Measurements from ENCODE around the gene RTN3. TPM values are rescaled to one million over a fixed set of nuclear protein-coding genes. Genes with fewer than 3 reads are reported as not detected.

Gene RTN3
- total RNA-seq, 1 experiment from 2014 or later, result 173 TPM

DNA sequence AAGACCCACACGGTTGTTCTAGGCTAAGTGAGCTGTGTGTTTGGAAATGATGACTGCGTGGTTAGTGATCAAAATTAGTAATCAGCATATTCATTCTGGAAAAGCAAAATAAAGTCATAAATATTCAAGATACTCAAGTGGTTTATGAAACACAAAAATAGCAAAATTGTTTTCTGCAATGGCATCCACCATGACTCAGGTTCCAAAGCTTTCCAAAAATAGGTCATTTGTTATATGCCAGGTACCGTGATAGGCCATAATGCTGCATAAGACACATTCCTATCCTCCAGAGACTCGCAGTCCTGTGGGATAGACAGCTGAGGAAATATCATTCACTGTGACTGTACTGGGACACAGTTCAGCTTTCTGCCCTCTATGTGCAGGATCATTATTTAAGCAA, 7.7 kb upstream of the RTN3 start:
- Histone ChIP-seq H4K20me1 (ENCODE audit: control insufficient read depth, insufficient read depth, insufficient read length) (no peaks in the 10 kb centered on the region), H3K79me2 (ENCODE audit: insufficient read depth, low read length) (no peaks in the 10 kb centered on the region), H3K18ac (ENCODE audit: insufficient read length, low read depth, low read length) (no peak overlapping the region), H3K4me1 (ENCODE audit: insufficient read depth, low read length) (no peaks in the 10 kb centered on the region), H3K23ac (ENCODE audit: insufficient read length, low read depth, low read length) (no peak overlapping the region), H2AFZ (ENCODE audit: low read length) (no peak overlapping the region), H4K91ac (ENCODE audit: insufficient read length, low read depth, low read length) (no peak overlapping the region), H3K4ac (ENCODE audit: low read depth, low read length) (no peak overlapping the region), H3K79me1 (ENCODE audit: insufficient read depth, low read depth, low read length, poor library complexity, severe bottlenecking) (peaks cover 3% of the 10 kb centered on the region), H3K56ac (ENCODE audit: insufficient read length, low read depth, low read length) (no peak overlapping the region), H3K4me2 (ENCODE audit: insufficient read depth, insufficient read length, low read length) (no peak overlapping the region), H3K27me3 (ENCODE audit: insufficient read depth, low read length) (no peaks in the 10 kb centered on the region), H2BK20ac (ENCODE audit: low read depth, low read length, poor library complexity, severe bottlenecking) (no peak overlapping the region), H3K9me3 (ENCODE audit: control insufficient read depth, low read depth, low read length) (no peaks in the 10 kb centered on the region), H3K27ac (ENCODE audit: insufficient read length, low read depth, low read length) (no peak overlapping the region), H4K5ac (ENCODE audit: insufficient read length, low read depth, low read length) (no peak overlapping the region), H3K23me2 (ENCODE audit: insufficient read length, low read depth, low read length, poor library complexity, severe bottlenecking) (peaks cover 7% of the 10 kb centered on the region), H2BK120ac (ENCODE audit: low read depth, low read length, poor library complexity, severe bottlenecking) (no peak overlapping the region), H2BK12ac (ENCODE audit: insufficient read length, low read depth, low read length) (no peak overlapping the region), H3K9ac (ENCODE audit: extremely low read depth, insufficient read length, low read length) (no peak overlapping the region), H2BK5ac (ENCODE audit: insufficient read length, low read length) (no peak overlapping the region), H2AK5ac (ENCODE audit: insufficient read length, low read length) (no peak overlapping the region), H3K14ac (ENCODE audit: insufficient read depth, low read length) (no peak overlapping the region), H4K8ac (replicated peaks; ENCODE audit: insufficient read length, low read depth, low read length) (no peak overlapping the region), H3T11ph (ENCODE audit: low read length) (no peak overlapping the region), H2BK15ac (ENCODE audit: low read depth, low read length) (no peak overlapping the region)
- no CpG with 5 or more reads among the region's 4 CpGs for WGBS (ENCODE audit: extremely low coverage, insufficient read length, low lambda C conversion rate)
- Mint-ChIP-seq H3K4me1 (peaks cover 12% of the 10 kb centered on the region in 2 experiments), H3K4me3 (no peak overlapping the region), H3K36me3 (ENCODE audit: insufficient read depth in 1 of 3, low read depth in 3 of 3) (peaks cover 0 to 14% (median 3%) of the 10 kb centered on the region in 3 experiments; a peak in 5 of 7 replicates), H3K9me3 (peaks cover 4 to 9% of the 10 kb centered on the region in 2 experiments; a peak in 3 of 5 replicates), H3K27me3 (ENCODE audit: low read depth) (peaks cover 12% of the 10 kb centered on the region), H3K27ac (no peak overlapping the region)
- no peak for DNase-seq
- TF ChIP-seq CTCF (conservative IDR thresholded peaks at IDR 0.05), result no peak
